Activated CD8-positive, alpha-beta T cell treated with anti-CD3 and anti-CD28 coated beads for 36 hours (primary cell): ENCODE data around the gene CCL2. TPM values are rescaled to one million over a fixed set of nuclear protein-coding genes. Genes with fewer than 3 reads are reported as not detected.

Experiments used
- ATAC-seq: fragments of 200-7000 bp; cut with Tn5 transposase; one replicate; pipeline ENCODE4 v1.10.0; 2021; ENCODE audit warnings: mild to moderate bottlenecking, moderate library complexity
- CTCF ChIA-PET: fragments of 350-600 bp; sonication (Branson Sonifier 250); formaldehyde crosslinking; loops from one replicate; lab custom pipeline; 2021; ENCODE audit warnings: antibody characterized with exemption; lab: Charles Lee
- POLR2A ChIA-PET: fragments of 350-600 bp; sonication (Branson Sonifier 250); formaldehyde crosslinking; loops from one replicate; lab custom pipeline; 2021; ENCODE audit warnings: antibody characterized with exemption; lab: Charles Lee
- DNase-seq: peaks from one replicate; pipeline ENCODE4 v3.0.0-alpha.2; 2020
- H3K27ac Mint-ChIP-seq: one replicate; pipeline ENCODE4 v1.8.0; 2021; ENCODE audit warnings: mild to moderate bottlenecking, mixed read lengths
- H3K27me3 Mint-ChIP-seq: one replicate; pipeline ENCODE4 v1.8.0; 2021; ENCODE audit warnings: mixed read lengths
- H3K36me3 Mint-ChIP-seq: one replicate; pipeline ENCODE4 v1.8.0; 2021; ENCODE audit warnings: low read depth, mixed read lengths
- H3K4me1 Mint-ChIP-seq: one replicate; pipeline ENCODE4 v1.8.0; 2021; ENCODE audit warnings: low read depth, mixed read lengths
- H3K4me3 Mint-ChIP-seq: one replicate; pipeline ENCODE4 v1.8.0; 2021; ENCODE audit warnings: mild to moderate bottlenecking, moderate library complexity, mixed read lengths
- H3K9me3 Mint-ChIP-seq: one replicate; pipeline ENCODE4 v1.8.0; 2021; ENCODE audit warnings: mixed read lengths
- intact Hi-C: fragments of 100-400 bp; cut with micrococcal nuclease; formaldehyde crosslinking; loops from one replicate; pipeline ENCODE4 v1.10.0; 2022
- total RNA-seq, 2 experiments: library from RNA; stranded (reverse); gene quantifications; one replicate each; pipeline ENCODE4 v1.2.3, GENCODE V29; 2021
- TF ChIP-seq, protein P1 (sequence below): fragments of 200-600 bp; IDR thresholded peaks from one replicate; pipeline ENCODE4 v1.8.0; 2022; ENCODE audit warnings: antibody characterized with exemption, mild to moderate bottlenecking

Gene CCL2
- total RNA-seq, 2 experiments from 2014 or later: not detected

DNA sequence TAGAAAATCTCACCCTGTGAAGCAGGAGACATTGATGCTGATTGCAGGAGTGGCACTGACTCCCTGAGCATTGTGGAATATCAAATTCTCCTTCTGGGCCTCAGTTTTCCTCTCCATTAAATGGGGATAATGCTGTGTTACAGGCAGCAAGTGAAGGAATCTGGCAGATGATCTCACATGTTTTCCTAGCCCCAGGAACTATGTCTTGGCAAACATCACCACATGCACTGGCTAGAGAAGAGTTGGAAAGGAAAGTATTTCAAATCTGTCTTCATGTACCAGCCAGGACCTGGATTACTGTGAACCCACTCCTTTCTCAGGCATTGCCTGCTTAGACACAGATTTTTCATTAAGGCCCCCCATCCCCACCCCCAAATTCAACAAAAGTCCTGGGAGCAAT is 50.5 kb downstream of the CCL2 start:
- no peak overlapping the region for H3K27ac Mint-ChIP-seq
- no peak overlapping the region for H3K4me3 Mint-ChIP-seq
- H3K9me3 Mint-ChIP-seq: no peaks in the 10 kb centered on the region
- H3K4me1 Mint-ChIP-seq: no peaks in the 10 kb centered on the region
- H3K27me3 Mint-ChIP-seq: peaks cover 6% of the 10 kb centered on the region
- H3K36me3 Mint-ChIP-seq: no peaks in the 10 kb centered on the region
- intact Hi-C loops: no loop called here
- DNase-seq: no peak
- no peak for ATAC-seq
- ChIA-PET POLR2A (no interaction called here), CTCF (interaction anchor here (1.1 kb wide), 1 partner anchor 105 kb away, joined by 3 read pairs; no protein-coding TSS in a partner anchor)
- TF ChIP-seq, protein P1, sequence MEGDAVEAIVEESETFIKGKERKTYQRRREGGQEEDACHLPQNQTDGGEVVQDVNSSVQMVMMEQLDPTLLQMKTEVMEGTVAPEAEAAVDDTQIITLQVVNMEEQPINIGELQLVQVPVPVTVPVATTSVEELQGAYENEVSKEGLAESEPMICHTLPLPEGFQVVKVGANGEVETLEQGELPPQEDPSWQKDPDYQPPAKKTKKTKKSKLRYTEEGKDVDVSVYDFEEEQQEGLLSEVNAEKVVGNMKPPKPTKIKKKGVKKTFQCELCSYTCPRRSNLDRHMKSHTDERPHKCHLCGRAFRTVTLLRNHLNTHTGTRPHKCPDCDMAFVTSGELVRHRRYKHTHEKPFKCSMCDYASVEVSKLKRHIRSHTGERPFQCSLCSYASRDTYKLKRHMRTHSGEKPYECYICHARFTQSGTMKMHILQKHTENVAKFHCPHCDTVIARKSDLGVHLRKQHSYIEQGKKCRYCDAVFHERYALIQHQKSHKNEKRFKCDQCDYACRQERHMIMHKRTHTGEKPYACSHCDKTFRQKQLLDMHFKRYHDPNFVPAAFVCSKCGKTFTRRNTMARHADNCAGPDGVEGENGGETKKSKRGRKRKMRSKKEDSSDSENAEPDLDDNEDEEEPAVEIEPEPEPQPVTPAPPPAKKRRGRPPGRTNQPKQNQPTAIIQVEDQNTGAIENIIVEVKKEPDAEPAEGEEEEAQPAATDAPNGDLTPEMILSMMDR: no peak

DNA sequence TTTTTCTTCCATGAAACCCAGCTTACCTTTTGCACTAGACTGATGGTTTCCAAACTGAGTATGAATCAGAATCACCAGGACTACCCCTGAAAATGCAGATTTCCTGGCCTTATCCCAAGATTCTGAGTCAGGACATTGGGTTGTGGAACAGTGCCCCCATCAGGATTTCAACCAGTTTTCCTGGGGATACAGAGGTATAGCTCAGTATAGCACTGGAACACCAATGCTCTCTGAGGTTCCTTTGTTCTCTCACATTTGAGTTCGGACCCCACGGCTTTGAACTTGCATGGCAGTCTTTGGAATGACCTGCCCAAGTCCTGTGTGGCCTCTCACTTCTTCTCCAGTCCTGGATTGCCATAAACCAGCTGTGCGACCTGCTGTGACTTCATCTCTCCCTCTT is 51.4 kb downstream of the CCL2 start:
- H3K36me3 Mint-ChIP-seq: no peaks in the 10 kb centered on the region
- TF ChIP-seq, protein P1: no peak
- peaks cover 6% of the 10 kb centered on the region for H3K27me3 Mint-ChIP-seq
- CTCF ChIA-PET: interaction anchor here (1.1 kb wide), 1 partner anchor 106 kb away, joined by 3 read pairs; no protein-coding TSS in a partner anchor
- no peaks in the 10 kb centered on the region for H3K9me3 Mint-ChIP-seq
- H3K27ac Mint-ChIP-seq: no peak overlapping the region
- H3K4me3 Mint-ChIP-seq: no peak overlapping the region
- H3K4me1 Mint-ChIP-seq: no peaks in the 10 kb centered on the region
- POLR2A ChIA-PET: no interaction called here
- no peak for ATAC-seq
- no peak for DNase-seq
- intact Hi-C loops: no loop called here

Other genes with a start within 250 kb of the CCL2 start
- gene CCL7, start 14.9 kb downstream of the CCL2 start, total RNA-seq: not detected
- gene CCL11, start 30.5 kb downstream of the CCL2 start, total RNA-seq: not detected
- gene CCL8, start 64.2 kb downstream of the CCL2 start, total RNA-seq: not detected
- not detected for gene CCL13, start 101.2 kb downstream of the CCL2 start, total RNA-seq
- not detected for gene CCL1, start 107.9 kb downstream of the CCL2 start, total RNA-seq